ENCODE results near the gene CD79B. TPM values are rescaled to one million over a fixed set of nuclear protein-coding genes. Genes with fewer than 3 reads are reported as not detected.

Gene CD79B
- total and polyA plus RNA-seq, 2 of the 13 experiments (the other 11 are each of a cell fraction or from before 2014, with no cell fraction given), result not detected

DNA sequence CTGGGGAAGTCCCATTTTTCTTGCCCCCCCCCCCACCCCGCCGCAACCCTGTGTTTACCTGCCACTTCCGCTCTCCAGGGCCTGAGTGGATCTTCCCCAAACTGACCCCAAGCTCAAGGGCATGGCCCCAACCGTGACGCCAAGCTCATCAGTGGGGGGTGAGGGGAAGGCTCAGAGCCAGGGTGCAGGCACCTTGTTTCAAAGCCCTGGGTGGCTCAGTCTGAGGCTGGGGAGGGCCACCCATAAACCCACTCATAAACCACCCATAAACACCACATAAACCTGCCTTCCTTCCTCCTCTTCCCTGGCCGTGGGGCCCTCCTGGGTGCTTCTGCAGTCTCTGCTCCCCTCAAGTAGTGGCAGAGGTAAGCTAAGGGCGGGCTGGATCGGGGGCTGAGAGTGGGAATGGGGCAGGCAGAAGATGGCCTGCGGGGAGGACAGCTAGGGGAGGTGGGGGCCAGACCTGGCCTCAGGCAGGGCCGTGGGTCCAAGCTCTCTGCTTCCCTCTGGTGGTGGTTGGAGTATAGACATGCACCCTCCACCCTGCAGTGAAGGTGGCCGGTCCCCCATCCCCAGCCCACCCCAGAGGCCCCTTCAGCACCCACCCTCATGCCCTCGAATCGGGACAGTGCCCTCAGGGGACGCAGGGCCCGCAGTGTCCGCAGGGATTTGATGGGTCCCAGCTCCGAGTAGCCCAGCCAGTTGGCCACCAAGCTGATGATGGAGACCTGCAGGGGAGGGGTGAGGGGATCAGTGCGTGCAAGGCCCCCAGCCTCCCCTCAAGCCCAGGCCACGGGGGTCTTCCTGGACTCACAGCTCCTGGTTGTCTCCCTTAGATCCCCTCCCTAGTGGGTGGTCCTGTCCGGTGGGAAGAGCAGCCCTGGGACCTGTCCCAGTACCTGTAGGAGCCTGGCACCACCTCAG lies 14.6 kb upstream of the CD79B start (continued):
- TF ChIP-seq SIN3A (IDR thresholded peaks at IDR 0.05; ENCODE audit: borderline replicate concordance, low read depth, low read length) (no peak), ZNF441 (CRISPR knock-in tag; IDR thresholded peaks at IDR 0.05; ENCODE audit: borderline replicate concordance) (peak; percentile 51; the same call in 1 of the 2 replicates), ZNF615 (CRISPR knock-in tag; IDR thresholded peaks at IDR 0.05; ENCODE audit: borderline replicate concordance) (no peak), NCOA2 (CRISPR knock-in tag; IDR thresholded peaks at IDR 0.05) (no peak), ZNF546 (CRISPR knock-in tag; conservative IDR thresholded peaks at IDR 0.05) (no peak), GZF1 (CRISPR knock-in tag; IDR thresholded peaks at IDR 0.05) (0 out of 2 replicates have a peak, but pooled peaks have one; percentile 53), ZNF570 (CRISPR knock-in tag; IDR thresholded peaks at IDR 0.05; ENCODE audit: borderline replicate concordance) (no peak), MIXL1 (CRISPR knock-in tag; IDR thresholded peaks at IDR 0.05) (no peak), ZFP90 (CRISPR knock-in tag; IDR thresholded peaks at IDR 0.05; ENCODE audit: borderline replicate concordance) (0 out of 2 replicates have a peak, but pooled peaks have one; percentile 22), ZC3H4 (CRISPR knock-in tag; IDR thresholded peaks at IDR 0.05; ENCODE audit: borderline replicate concordance) (no peak), ZNF296 (CRISPR knock-in tag; conservative IDR thresholded peaks at IDR 0.05) (no peak), ZNF558 (CRISPR knock-in tag; IDR thresholded peaks at IDR 0.05; ENCODE audit: borderline replicate concordance) (no peak), ZNF484 (CRISPR knock-in tag; IDR thresholded peaks at IDR 0.05; ENCODE audit: borderline replicate concordance, low read depth) (no peak), TOPORS (CRISPR knock-in tag; IDR thresholded peaks at IDR 0.05) (no peak), SOX6 (IDR thresholded peaks at IDR 0.05) (no peak), SOX6 (CRISPR knock-in tag; IDR thresholded peaks at IDR 0.05) (no peak; the same call in 1 of the 2 replicates), TCF12 (IDR thresholded peaks at IDR 0.05) (no peak), TCF12 (CRISPR knock-in tag; IDR thresholded peaks at IDR 0.05) (no peak), HOXA5 (CRISPR knock-in tag; IDR thresholded peaks at IDR 0.05) (no peak), ZNF552 (CRISPR knock-in tag; IDR thresholded peaks at IDR 0.05; ENCODE audit: borderline replicate concordance) (no peak), ZNF543 (CRISPR knock-in tag; IDR thresholded peaks at IDR 0.05) (peak; percentile 61; the same call in 1 of the 2 replicates), NR2F2 (IDR thresholded peaks at IDR 0.05; ENCODE audit: borderline replicate concordance, low read depth) (no peak), MTA1 (CRISPR knock-in tag; IDR thresholded peaks at IDR 0.05; ENCODE audit: borderline replicate concordance) (no peak), RFX1 (IDR thresholded peaks at IDR 0.05) (no peak), ZNF569 (CRISPR knock-in tag; IDR thresholded peaks at IDR 0.05; ENCODE audit: borderline replicate concordance) (no peak), ZNF782 (CRISPR knock-in tag; IDR thresholded peaks at IDR 0.05; ENCODE audit: borderline replicate concordance) (peak; percentile 83; the same call in 1 of the 2 replicates), ZNF34 (CRISPR knock-in tag; IDR thresholded peaks at IDR 0.05; ENCODE audit: borderline replicate concordance) (0 out of 2 replicates have a peak, but pooled peaks have one; percentile 91), SALL1 (CRISPR knock-in tag; IDR thresholded peaks at IDR 0.05) (peak; percentile 44), RXRB (CRISPR knock-in tag; IDR thresholded peaks at IDR 0.05; ENCODE audit: borderline replicate concordance) (no peak)
- TF ChIP-seq, protein P1, sequence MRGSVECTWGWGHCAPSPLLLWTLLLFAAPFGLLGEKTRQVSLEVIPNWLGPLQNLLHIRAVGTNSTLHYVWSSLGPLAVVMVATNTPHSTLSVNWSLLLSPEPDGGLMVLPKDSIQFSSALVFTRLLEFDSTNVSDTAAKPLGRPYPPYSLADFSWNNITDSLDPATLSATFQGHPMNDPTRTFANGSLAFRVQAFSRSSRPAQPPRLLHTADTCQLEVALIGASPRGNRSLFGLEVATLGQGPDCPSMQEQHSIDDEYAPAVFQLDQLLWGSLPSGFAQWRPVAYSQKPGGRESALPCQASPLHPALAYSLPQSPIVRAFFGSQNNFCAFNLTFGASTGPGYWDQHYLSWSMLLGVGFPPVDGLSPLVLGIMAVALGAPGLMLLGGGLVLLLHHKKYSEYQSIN (CRISPR knock-in tag; IDR thresholded peaks at IDR 0.05; ENCODE audit: borderline replicate concordance), result no peak
- TF ChIP-seq, protein P2, sequence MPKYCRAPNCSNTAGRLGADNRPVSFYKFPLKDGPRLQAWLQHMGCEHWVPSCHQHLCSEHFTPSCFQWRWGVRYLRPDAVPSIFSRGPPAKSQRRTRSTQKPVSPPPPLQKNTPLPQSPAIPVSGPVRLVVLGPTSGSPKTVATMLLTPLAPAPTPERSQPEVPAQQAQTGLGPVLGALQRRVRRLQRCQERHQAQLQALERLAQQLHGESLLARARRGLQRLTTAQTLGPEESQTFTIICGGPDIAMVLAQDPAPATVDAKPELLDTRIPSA (CRISPR knock-in tag; IDR thresholded peaks at IDR 0.05; ENCODE audit: borderline replicate concordance), result no peak
